Ecto neural progenitor cell (in vitro differentiated cells): ENCODE data around the gene COLEC12.

Source experiments
- DNase-seq: peaks from one replicate; pipeline ENCODE4 v3.0.0-alpha.2; 2018; ENCODE audit warnings: low spot score

COLEC12 gene

DNA sequence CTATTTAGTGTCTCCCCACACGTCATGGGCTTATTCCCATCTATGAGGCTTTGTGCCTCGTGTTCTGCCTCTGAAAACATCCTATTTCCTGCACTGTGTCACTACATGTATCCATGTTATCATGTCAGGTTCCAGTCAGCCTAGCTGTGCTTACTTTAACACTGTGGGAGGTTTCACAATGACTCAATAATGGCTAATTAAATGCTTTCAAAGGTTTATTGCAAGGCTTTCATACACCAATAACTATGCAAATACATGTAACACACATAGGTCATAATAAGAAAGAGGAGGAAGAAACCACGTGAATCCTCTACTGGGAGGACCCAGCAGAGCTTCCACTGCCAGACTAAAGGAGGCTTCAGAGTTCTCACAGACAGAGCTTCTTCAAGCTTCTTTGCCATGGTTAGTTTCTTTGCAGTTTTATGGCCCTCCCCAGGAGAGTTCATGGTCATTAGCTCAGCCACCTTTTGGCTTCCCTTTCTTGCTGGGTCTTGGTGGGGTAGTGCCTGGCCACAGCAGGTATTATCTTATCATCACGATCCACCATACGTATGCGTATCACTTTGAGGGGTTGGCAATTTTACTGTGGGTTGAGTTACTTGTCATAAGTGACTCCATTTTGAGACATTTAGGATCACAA lies 5.1 kb upstream of the COLEC12 start:
- DNase-seq: no peak

GRCh38 chr18:501406-501714 lies 859 bp upstream of the COLEC12 start:
- no peak for DNase-seq

GRCh38 chr18:499776-500631 lies 497 bp downstream of the COLEC12 start:
- DNase-seq: peak; percentile 56

DNA sequence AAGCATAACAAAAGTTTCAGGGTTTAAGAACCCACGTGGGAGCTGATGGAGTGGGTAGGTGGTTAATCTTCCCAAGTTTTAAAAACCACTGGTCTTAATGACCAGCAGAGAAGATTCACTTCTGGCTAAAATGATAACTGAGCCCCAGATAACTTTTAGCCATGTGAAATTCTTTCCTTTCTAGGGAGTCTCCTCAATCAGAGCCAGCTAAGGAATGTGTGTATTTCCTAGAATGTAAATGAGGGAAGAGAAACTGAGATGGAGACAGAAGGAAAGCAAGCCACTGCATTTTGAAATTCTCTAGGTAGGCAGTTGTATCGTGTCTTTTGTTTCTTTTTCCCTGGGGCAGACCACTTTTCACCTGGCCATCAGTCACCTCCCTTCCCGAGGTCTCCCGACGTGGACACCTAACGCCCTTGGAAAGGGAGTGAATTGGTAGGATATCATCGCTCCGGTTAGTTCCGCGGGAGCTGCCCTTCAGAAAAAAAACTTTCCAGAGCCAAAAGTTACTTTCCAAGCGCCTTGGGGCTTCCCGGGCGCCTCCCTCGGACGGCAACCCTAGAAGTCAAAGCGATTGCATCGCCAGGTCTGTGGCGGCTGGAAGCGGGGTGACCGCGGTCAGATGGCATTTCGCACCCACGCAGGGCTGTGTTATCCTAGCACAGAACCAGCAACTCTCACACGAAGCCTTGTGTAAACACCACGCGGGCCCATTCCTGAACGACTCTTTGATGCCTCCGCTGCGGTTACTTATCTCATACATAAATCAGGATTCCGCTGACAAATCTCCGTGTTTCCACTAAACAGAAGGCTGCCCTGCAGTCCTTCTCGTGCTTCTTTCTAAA lies 1.3 kb downstream of the COLEC12 start:
- peak; percentile 62 for DNase-seq

DNA sequence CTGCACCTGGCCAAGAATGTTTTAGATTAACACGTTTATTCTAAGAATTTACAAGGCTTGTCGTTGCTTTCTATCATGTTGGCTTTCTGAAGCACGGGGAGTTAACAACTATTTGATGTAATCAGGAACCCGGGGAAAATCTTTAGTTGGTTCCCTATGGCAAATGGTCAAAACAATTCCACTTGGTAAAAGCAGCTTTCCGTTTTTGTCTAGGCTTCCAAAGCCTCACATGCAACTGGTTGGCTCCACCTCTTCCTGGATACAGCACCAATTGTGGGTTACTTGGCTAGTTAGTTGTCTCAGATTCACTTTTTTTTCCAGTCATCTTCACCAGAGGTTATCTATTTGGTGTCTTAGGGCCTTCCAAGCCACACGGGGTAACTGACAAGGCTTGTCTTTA lies 2.8 kb downstream of the COLEC12 start:
- DNase-seq: no peak

DNA sequence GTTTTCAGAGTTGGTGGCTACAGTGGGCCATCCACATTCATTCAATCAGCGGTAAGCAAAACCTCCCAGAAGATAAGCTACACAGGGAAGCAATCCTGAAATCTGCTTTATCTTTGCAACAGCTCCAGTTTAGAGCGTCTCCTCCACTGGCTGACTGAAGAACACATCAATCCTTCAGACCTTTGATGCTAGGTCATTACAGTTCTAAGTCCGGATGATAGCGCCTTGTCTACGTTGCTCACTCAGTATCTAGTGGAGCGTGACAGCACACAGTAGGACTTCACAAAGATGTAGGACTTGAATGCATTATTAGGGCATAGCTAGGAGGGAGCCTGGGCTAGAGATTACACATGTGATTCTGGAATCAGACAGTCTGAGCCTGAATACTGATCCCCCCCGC lies 5.0 kb downstream of the COLEC12 start:
- DNase-seq: no peak

DNA sequence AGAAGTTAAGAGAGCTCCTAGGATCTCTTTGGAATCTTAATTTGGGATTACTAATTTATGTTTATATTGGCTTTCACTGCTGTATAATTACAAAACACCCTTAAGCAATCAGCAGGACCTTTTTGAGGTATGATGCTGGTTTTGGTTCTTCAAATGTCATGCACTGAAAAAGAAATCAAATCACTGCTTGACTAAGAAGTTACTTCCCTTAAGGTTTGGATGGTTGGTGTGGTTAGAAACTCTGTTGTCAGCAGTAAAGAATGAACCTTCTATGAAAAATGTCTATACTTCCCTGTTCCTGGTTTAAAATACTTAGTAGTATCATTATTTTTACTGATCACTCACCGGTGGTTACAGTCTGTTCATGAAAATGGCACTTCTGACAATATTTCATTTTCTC lies 5.5 kb downstream of the COLEC12 start:
- no peak for DNase-seq

DNA sequence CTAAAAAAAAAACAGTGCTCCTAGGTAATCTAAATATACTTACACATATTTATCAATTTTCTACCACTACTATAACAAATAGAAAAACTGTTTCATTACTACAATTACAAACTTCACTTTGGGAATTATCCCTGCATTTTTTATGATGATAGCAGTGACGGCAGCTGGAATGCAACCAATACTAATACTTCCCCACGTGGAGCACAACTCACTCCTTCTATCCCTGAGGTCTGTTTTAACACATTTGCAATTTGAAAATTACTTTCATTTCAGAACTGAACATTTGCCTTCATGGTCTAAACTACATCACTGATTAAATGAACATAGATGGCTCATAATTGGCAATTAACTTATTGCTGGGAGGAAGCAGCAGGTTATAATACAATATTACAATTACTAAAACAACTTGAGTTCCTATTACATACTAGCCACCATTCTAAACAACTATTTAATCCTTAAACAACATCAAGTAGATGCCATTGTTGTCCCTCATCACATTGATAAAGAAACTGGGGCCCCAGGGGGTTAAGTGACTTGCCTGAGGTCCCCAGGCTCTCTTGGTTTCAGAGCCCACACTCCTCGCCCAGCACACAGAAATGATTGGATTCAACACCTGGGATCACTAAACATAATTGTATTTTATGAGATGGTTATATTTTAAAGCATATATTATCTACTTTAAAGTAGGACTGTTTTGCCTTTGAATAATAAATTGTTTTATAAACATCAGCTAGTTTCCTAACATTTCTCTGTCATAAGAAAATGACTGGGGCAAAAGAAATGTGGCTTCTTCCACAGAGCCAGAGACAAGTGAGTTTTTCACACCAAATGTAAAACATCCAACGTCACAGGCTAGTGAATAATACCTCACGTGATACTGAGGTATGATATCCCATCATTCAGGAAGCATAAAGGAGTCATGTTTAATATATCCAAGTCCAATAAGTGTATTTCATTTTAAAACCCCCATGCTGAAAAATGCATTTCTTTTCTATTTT lies 6.2 kb downstream of the COLEC12 start:
- DNase-seq: no peak

DNA sequence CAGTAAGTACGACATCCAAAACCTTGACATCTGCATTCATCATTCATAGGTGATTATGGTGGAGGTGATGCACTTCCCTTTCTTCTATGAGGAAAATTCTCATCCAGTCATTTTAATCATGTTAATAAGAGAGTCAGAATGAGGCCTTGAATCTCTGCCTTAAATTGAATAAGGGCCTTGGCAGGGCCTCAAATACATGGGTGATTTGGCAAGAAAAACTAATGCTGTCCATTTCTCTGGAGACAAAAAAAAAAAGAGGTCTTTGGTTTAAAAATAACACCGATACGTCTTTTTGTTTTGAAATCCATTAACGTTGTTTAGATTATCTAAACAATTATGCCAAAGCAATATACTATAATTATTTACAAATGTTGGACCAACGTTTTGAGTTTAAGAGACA lies 8.1 kb downstream of the COLEC12 start:
- DNase-seq: no peak

DNA sequence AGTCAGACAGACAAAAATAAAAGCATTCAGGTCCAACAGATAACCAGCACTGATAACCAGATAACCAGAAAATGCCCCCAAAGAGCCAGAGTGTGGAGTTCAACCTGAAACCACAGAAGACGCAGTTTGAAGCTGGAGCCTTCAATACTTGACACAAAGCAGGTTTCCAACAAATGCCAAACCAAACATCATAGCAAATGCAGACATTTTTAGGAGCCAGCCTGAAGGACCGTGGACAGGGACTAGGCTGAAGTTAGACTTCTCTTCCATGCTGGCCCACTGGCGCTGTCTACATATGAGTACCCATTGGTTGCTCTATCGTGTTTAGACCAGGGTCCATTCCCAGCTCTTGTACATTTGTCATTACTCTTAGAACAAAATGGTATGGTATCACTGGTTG lies 9.9 kb downstream of the COLEC12 start:
- no peak for DNase-seq

DNA sequence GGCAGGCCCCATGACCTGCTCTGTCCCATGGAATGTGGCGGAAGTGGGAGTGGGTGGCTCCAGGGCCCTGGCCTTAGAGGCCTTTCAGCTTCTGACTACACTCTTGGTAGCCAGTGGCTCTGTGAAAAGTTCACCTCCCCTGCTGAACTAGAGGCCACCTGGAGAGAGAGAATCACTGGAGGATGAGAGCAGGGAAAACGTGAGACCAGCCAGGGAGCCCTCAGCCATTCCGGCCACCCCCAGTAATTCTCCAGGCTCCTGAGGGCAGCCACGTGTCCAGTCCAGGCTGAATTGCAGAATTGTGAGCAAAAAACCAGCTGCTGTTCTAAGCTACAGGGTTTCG lies 10.5 kb downstream of the COLEC12 start:
- no peak for DNase-seq

DNA sequence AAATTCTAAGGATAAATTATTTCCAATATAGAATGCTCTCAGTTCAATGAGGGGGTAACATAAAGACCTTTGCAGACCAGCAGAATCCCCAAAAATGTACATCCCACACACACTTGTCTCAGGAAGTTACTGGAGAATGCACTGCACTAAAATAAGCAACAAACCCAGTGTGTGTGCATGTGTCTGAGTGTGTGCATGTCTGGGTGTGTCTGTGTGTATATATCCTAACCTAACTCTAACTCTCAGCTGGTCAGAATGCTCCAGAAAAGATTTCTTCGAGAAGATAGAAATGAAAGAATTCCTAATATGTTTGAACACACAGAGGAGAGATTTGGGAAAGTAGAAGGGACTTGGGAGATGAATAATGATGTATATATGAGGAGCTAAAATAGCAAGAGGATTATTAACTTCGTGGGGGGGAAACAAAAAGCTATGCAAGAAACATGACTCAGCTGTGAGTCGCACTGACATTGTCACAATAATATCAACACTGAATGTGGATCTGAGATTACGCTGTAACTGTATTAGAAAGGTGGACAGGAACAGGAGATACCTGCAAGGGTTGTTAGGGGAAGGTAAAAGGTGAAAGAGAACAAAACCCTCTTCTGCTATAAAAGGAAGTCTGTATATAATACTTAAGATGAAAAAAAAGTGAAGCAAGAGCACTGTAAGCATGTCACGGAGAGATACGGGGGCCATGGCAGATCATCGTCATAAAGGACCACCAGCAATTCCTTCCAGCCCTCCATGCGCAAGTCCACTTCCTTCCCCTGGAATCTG lies 11.1 kb downstream of the COLEC12 start:
- no peak for DNase-seq

DNA sequence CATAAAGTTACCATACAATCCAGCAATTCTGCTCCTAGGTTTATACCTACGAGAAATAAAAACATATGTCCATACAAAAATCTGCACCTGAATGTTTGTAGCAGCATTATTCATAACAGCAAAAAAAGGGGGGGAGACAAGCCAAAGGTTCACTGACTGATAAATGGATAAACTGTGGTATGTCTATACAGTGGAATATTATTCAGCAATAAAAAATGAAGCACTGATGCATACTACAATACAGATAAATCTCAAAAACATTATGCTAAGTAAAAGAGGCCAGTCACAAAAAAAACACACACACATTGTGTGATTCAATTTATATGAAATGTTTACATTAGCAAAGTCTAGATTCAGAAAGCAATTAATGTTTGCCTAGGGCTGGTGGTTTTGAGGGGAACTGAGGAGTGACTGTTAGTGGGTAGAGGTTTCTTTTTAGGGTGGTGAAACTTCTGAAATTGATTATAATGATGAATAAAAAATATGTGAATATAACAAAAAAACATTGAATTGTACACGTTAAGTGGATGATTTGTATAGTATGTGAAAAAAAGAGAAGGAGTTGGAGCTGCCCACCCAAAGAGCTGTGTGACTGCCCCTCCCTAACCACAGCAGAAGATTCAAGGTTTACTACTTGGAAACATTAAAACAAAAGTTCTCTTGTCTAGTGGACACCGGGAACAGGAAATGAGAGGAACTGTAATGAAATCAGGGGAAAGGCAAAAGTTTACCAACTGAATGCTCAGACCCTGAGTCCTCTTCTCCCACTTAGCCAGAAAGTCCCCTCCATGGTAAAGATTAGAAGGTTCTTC lies 13.4 kb downstream of the COLEC12 start:
- no peak for DNase-seq

GRCh38 chr18:484749-485464 lies 15.6 kb downstream of the COLEC12 start:
- no peak for DNase-seq

- no peak for DNase-seq
Measured at GRCh38 chr18:478681-479080, 21.8 kb downstream of the COLEC12 start.

DNA sequence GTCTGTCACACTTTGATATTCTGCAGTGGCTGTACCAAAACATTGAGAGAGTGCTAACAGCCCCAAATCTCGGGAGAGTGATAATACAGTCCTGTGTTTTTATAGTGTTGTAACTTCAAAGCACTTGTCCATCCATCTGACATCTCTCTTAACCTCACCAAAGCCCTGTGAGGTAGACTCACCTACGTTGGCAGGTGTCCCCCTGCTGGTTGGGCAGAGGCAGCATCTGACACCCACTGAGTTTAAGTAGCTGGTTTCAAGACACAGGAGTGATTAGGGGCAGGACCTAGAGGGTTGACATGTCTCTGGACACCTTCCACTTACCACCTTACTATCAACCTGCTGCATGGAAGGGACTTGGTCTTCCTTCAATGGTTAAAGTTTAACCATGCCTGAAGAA lies 22.9 kb downstream of the COLEC12 start:
- DNase-seq: no peak

- DNase-seq: no peak
Measured at GRCh38 chr18:476251-476664, 24.2 kb downstream of the COLEC12 start.

- no peak for DNase-seq
Measured at GRCh38 chr18:475202-476031, 25.1 kb downstream of the COLEC12 start.

DNA sequence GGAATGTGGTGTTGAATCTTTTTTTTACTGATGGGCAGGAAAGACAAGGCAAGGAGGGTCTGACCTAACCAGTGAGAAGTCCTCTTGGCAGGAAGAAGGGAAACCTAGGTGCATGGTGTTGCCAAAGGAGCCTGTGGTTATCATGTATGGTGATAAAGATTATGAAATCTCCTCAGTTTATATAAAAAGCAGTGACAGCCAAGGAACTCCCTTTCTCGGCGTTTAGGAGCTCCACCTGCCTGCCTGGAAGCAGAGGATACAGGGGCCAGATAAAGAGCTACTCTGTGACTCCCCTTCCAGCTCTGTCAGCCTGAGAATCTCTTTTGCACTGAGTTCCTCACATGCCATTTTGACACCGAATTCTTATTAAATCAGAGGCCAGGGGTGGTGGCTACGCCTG lies 26.1 kb downstream of the COLEC12 start:
- no peak for DNase-seq
